Endothelial cell of umbilical vein (primary cell): ENCODE results near the gene KLK1. TPM values are rescaled to one million over a fixed set of nuclear protein-coding genes. Genes with fewer than 3 reads are reported as not detected.

Experiments used
- BruUV-seq: library from RNA; stranded (reverse); fragments of 400-500 nt; replicated peaks from 2 replicates; lab custom pipeline; 2021; lab: Mats Ljungman, UMichigan
- CTCF ChIA-PET: fragments of 300-600, 350-600 bp; sonication (Branson Sonifier 250); formaldehyde crosslinking; loops from one replicate; lab custom pipeline; 2021; ENCODE audit warnings: antibody characterized with exemption, inconsistent platforms; lab: Charles Lee
- POLR2A ChIA-PET: fragments of 300-600, 350-600 bp; sonication (Branson Sonifier 250); formaldehyde crosslinking; loops from one replicate; lab custom pipeline; 2021; ENCODE audit warnings: antibody characterized with exemption, inconsistent platforms; lab: Charles Lee
- DNase-seq: peaks from one replicate; pipeline ENCODE4 v3.0.0-alpha.2; 2011; ENCODE audit warnings: low read depth, low spot score
- FAIRE-seq: peaks from 2 replicates; lab custom pipeline; 2011; peaks lifted over from hg19 to GRCh38; lab: Jason Lieb, UNC
- H2AFZ ChIP-seq: 2 replicates; pipeline ENCODE4 v1.6.0; 2012; ENCODE audit warnings: low read depth, low read length, control low read depth, inconsistent platforms
- H3K27ac ChIP-seq: 2 replicates; pipeline ENCODE4 v1.5.1; 2011; ENCODE audit warnings: low read depth, mild to moderate bottlenecking, control low read depth, low read length, moderate library complexity; ENCODE audit not compliant: insufficient read depth
- H3K27me3 ChIP-seq, 2 experiments: 2 replicates each; pipeline versions ENCODE4 v1.6.0 to v1.6.1; 2011; ENCODE audit warnings: low read length in 2 of 2, mixed read lengths in 1 of 2; ENCODE audit not compliant: control insufficient read depth in 2 of 2, insufficient read depth in 2 of 2
- H3K36me3 ChIP-seq, 2 experiments: 2 replicates in 1 of 2; 3 replicates in 1 of 2; pipeline ENCODE4 v1.5.1; 2011; ENCODE audit warnings: low read length in 2 of 2, mild to moderate bottlenecking in 1 of 2, moderate library complexity in 1 of 2; ENCODE audit not compliant: control insufficient read depth in 2 of 2, insufficient read depth in 2 of 2; ENCODE audit errors: extremely low read depth in 1 of 2
- H3K4me1 ChIP-seq: 3 replicates; pipeline ENCODE4 v1.5.1; 2011; ENCODE audit warnings: mild to moderate bottlenecking, low read length; ENCODE audit not compliant: control insufficient read depth, insufficient read depth; ENCODE audit errors: extremely low read depth
- H3K4me2 ChIP-seq: 2 replicates; pipeline ENCODE4 v1.6.1; 2011; ENCODE audit warnings: low read length, control low read depth, mixed read lengths; ENCODE audit not compliant: insufficient read depth
- H3K4me3 ChIP-seq, 3 experiments: fragments of 200-600 bp in 1 of 3; sonication (generic), shearing (Covaris generic) in 1 of 3; replicated peaks in 1 of 3; 2 replicates each; pipeline ENCODE4 v1.5.1; 2011 to 2016; ENCODE audit warnings: control low read depth in 3 of 3, low read length in 3 of 3, mild to moderate bottlenecking in 2 of 3, inconsistent platforms in 1 of 3, low read depth in 1 of 3, moderate library complexity in 1 of 3; ENCODE audit not compliant: insufficient read depth in 1 of 3
- H3K79me2 ChIP-seq: 2 replicates; pipeline ENCODE4 v1.6.0; 2012; ENCODE audit warnings: low read length, inconsistent platforms; ENCODE audit not compliant: control insufficient read depth, insufficient read depth
- H3K9ac ChIP-seq: replicated peaks from 2 replicates; pipeline ENCODE3; 2011; ENCODE audit warnings: low read length, control low read depth; ENCODE audit not compliant: insufficient read depth; ENCODE audit errors: extremely low read depth
- H3K9me1 ChIP-seq: replicated peaks from 3 replicates; pipeline ENCODE4 v1.6.0; 2011; ENCODE audit warnings: mild to moderate bottlenecking, low read length; ENCODE audit not compliant: control insufficient read depth, insufficient read depth; ENCODE audit errors: extremely low read depth
- H3K9me3 ChIP-seq: replicated peaks from 2 replicates; pipeline ENCODE4 v1.5.1; 2012; ENCODE audit warnings: low read length, inconsistent platforms; ENCODE audit not compliant: control insufficient read depth, insufficient read depth
- H4K20me1 ChIP-seq: replicated peaks from 2 replicates; pipeline ENCODE3; 2011; ENCODE audit warnings: mild to moderate bottlenecking, low read length; ENCODE audit not compliant: control insufficient read depth, insufficient read depth; ENCODE audit errors: extremely low read depth
- EZH2 ChIP-seq: IDR thresholded peaks from 2 replicates; pipeline ENCODE4 v1.6.1; 2012; ENCODE audit warnings: borderline replicate concordance, low read depth, mild to moderate bottlenecking, moderate library complexity, low read length, inconsistent platforms; ENCODE audit not compliant: severe bottlenecking
- GATA2 ChIP-seq: IDR thresholded peaks from 2 replicates; pipeline ENCODE4 v1.7.0; 2011; ENCODE audit warnings: low read depth, mild to moderate bottlenecking, moderate library complexity, mixed read lengths, low read length; ENCODE audit not compliant: insufficient read length, insufficient read depth
- MYC ChIP-seq: IDR thresholded peaks from one replicate; pipeline ENCODE4 v1.6.1; 2011; ENCODE audit warnings: mild to moderate bottlenecking, low read depth, low read length
- POLR2A ChIP-seq: IDR thresholded peaks from 2 replicates; pipeline ENCODE4 v1.6.1; 2012; ENCODE audit warnings: low read depth, mild to moderate bottlenecking, control low read depth, low read length
- POLR2AphosphoS5 ChIP-seq: IDR thresholded peaks from 2 replicates; pipeline ENCODE4 v1.6.1; 2012; ENCODE audit warnings: low read depth, mild to moderate bottlenecking, control low read depth, low read length, moderate library complexity; ENCODE audit not compliant: insufficient read depth
- dilution Hi-C: fragments of 300-500 bp; cut with MboI; formaldehyde crosslinking; loops from one replicate; pipeline ENCODE4 v1.15.0; 2019; ENCODE audit warnings: low sequenced_read_pairs; ENCODE audit not compliant: extremely low pct_ligation_motif_present
- intact Hi-C: fragments of 100-400 bp; cut with micrococcal nuclease; formaldehyde crosslinking; loops from one replicate; pipeline ENCODE4 v1.10.0; 2022
- polyA plus RNA-seq, 4 experiments: library from polyadenylated mRNA; depleted of rRNA in 3 of 4; stranded (reverse) in 3 of 4; unstranded in 1 of 4; fragments of >200 nt; gene quantifications; 2 replicates each; pipeline versions ENCODE4 v1.2.1 to v1.2.3, GENCODE V29; 2011 to 2012; ENCODE audit warnings: missing spikeins in 1 of 4
- total RNA-seq: library from RNA; stranded (reverse); gene quantifications from 2 replicates; pipeline ENCODE4 v1.2.3, GENCODE V29; 2021
- TF ChIP-seq, protein P1 (sequence below): IDR thresholded peaks from 2 replicates; pipeline ENCODE4 v1.6.1; 2011; ENCODE audit not compliant: insufficient read depth, insufficient read length
- TF ChIP-seq, protein P2 (sequence below), 2 donors: IDR thresholded peaks; 1 replicate in 1 of 2; 2 replicates in 1 of 2; pipeline ENCODE4 v1.5.1; 2011; ENCODE audit warnings: low read length in 2 of 2, mild to moderate bottlenecking in 2 of 2, moderate library complexity in 2 of 2, control low read depth in 1 of 2, inconsistent platforms in 1 of 2, low read depth in 1 of 2; ENCODE audit not compliant: insufficient read depth in 1 of 2; ENCODE audit errors: extremely low read depth in 1 of 2

The KLK1 gene
- total and polyA plus RNA-seq, 2 donors (not counting 3 experiments of a cell fraction or from before 2014, with no cell fraction given) = 0.08 TPM; not detected in 1

- H3K27ac ChIP-seq = no peak overlapping the region
- no peak overlapping the region for H2AFZ ChIP-seq
- FAIRE-seq = no peak
- H3K79me2 ChIP-seq = no peaks in the 10 kb centered on the region
- intact Hi-C loops (no loop called here), dilution Hi-C loops (no loop called here)
- TF ChIP-seq POLR2A (no peak), POLR2AphosphoS5 (no peak)
- CTCF ChIA-PET = no interaction called here
- H3K9ac ChIP-seq = no peak overlapping the region
- H3K27me3 ChIP-seq = no peaks in the 10 kb centered on the region
- H3K9me3 ChIP-seq = no peaks in the 10 kb centered on the region
- H4K20me1 ChIP-seq = no peaks in the 10 kb centered on the region
- no TSS peak for BruUV-seq
- no peak overlapping the region for H3K4me3 ChIP-seq
- POLR2A ChIA-PET = no interaction called here
- no peak overlapping the region for H3K4me2 ChIP-seq
- no peaks in the 10 kb centered on the region for H3K4me1 ChIP-seq
- no peaks in the 10 kb centered on the region for H3K36me3 ChIP-seq
- H3K9me1 ChIP-seq = no peaks in the 10 kb centered on the region
- DNase-seq = no peak
These were observed 37.4 kb upstream of the KLK1 start for GRCh38 chr19:50861010-50861409.

- H3K9me3 ChIP-seq = no peaks in the 10 kb centered on the region
- no peaks in the 10 kb centered on the region for H3K36me3 ChIP-seq
- TF ChIP-seq POLR2AphosphoS5 = no peak
- no peak for TF ChIP-seq GATA2
- no peak for TF ChIP-seq MYC
- TF ChIP-seq, protein P1, sequence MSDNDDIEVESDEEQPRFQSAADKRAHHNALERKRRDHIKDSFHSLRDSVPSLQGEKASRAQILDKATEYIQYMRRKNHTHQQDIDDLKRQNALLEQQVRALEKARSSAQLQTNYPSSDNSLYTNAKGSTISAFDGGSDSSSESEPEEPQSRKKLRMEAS = no peak
- TF ChIP-seq EZH2 = no peak
- TF ChIP-seq, protein P2, sequence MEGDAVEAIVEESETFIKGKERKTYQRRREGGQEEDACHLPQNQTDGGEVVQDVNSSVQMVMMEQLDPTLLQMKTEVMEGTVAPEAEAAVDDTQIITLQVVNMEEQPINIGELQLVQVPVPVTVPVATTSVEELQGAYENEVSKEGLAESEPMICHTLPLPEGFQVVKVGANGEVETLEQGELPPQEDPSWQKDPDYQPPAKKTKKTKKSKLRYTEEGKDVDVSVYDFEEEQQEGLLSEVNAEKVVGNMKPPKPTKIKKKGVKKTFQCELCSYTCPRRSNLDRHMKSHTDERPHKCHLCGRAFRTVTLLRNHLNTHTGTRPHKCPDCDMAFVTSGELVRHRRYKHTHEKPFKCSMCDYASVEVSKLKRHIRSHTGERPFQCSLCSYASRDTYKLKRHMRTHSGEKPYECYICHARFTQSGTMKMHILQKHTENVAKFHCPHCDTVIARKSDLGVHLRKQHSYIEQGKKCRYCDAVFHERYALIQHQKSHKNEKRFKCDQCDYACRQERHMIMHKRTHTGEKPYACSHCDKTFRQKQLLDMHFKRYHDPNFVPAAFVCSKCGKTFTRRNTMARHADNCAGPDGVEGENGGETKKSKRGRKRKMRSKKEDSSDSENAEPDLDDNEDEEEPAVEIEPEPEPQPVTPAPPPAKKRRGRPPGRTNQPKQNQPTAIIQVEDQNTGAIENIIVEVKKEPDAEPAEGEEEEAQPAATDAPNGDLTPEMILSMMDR (IDR thresholded peaks at IDR 0.05; ENCODE audit: extremely low read depth in 1 of 2, insufficient read depth in 1 of 2, low read depth in 1 of 2, low read length in 2 of 2) = no peak
- CTCF ChIA-PET = no interaction called here
- H3K9ac ChIP-seq = no peak overlapping the region
- no peak overlapping the region for H3K4me3 ChIP-seq
- no peak overlapping the region for H3K4me2 ChIP-seq
- DNase-seq (no peak), FAIRE-seq (no peak)
- no peaks in the 10 kb centered on the region for H3K9me1 ChIP-seq
- dilution Hi-C loops = no loop called here
- intact Hi-C loops = no loop called here
- H2AFZ ChIP-seq = no peak overlapping the region
- no peaks in the 10 kb centered on the region for H3K4me1 ChIP-seq
- H3K27me3 ChIP-seq = no peaks in the 10 kb centered on the region
- H4K20me1 ChIP-seq = no peaks in the 10 kb centered on the region
- no TSS peak for BruUV-seq
- no peaks in the 10 kb centered on the region for H3K79me2 ChIP-seq
- no peak overlapping the region for H3K27ac ChIP-seq
- POLR2A ChIA-PET = no interaction called here
These were observed 36.3 kb upstream of the KLK1 start for GRCh38 chr19:50859849-50860248.
